WTC11 (cell line): ENCODE data around the gene MEGF6. TPM values are rescaled to one million over a fixed set of nuclear protein-coding genes. Genes with fewer than 3 reads are reported as not detected.
A peak's percentile ranks its signal among the peaks of the same experiment; 100 is the strongest.

Experiments
- ATAC-seq: fragments of 200-7000 bp; cut with Tn5 transposase; 2 replicates; pipeline ENCODE4 v1.10.0; 2021; ENCODE audit warnings: mild to moderate bottlenecking, moderate library complexity
- CTCF ChIA-PET: fragments of 300-600 bp; sonication (Branson Sonifier 250); formaldehyde crosslinking; loops from one replicate; lab custom pipeline; 2021; ENCODE audit warnings: antibody characterized with exemption; lab: Charles Lee
- POLR2A ChIA-PET: fragments of 350-600 bp; sonication (Branson Sonifier 250); formaldehyde crosslinking; loops from one replicate; lab custom pipeline; 2021; ENCODE audit warnings: antibody characterized with exemption; lab: Charles Lee
- DNase-seq: peaks from one replicate; pipeline ENCODE4 v3.0.0; 2021; ENCODE audit warnings: low spot score
- H3K27ac Mint-ChIP-seq: 2 replicates; pipeline ENCODE4 v1.8.0; 2021; ENCODE audit warnings: mixed read lengths
- H3K27me3 Mint-ChIP-seq: 2 replicates; pipeline ENCODE4 v1.8.0; 2021; ENCODE audit warnings: low read depth, mild to moderate bottlenecking, moderate library complexity, mixed read lengths
- H3K36me3 Mint-ChIP-seq: 2 replicates; pipeline ENCODE4 v1.8.0; 2021; ENCODE audit warnings: mixed read lengths
- H3K4me1 Mint-ChIP-seq: 2 replicates; pipeline ENCODE4 v1.8.0; 2022; ENCODE audit warnings: mixed read lengths
- H3K4me3 Mint-ChIP-seq: 2 replicates; pipeline ENCODE4 v1.8.0; 2021; ENCODE audit warnings: mild to moderate bottlenecking, moderate library complexity, mixed read lengths
- H3K9me3 Mint-ChIP-seq: 2 replicates; pipeline ENCODE4 v1.8.0; 2021; ENCODE audit warnings: mixed read lengths
- AFF4 ChIP-seq: sonication (generic); formaldehyde crosslinking; IDR thresholded peaks from 2 replicates; pipeline ENCODE4 v1.8.1; 2023; ENCODE audit warnings: mild to moderate bottlenecking, missing genetic modification reagents, borderline replicate concordance
- CTCF ChIP-seq: fragments of 200-600 bp; IDR thresholded peaks from 2 replicates; pipeline ENCODE4 v1.8.0; 2022; ENCODE audit warnings: antibody characterized with exemption
- E2F4 ChIP-seq: sonication (generic); formaldehyde crosslinking; IDR thresholded peaks from 2 replicates; pipeline ENCODE4 v1.8.1; 2022; ENCODE audit warnings: low read depth, mild to moderate bottlenecking, moderate library complexity, missing genetic modification reagents, borderline replicate concordance
- ELF4 ChIP-seq: sonication (generic); formaldehyde crosslinking; IDR thresholded peaks from 2 replicates; pipeline ENCODE4 v1.8.1; 2022; ENCODE audit warnings: low read depth, mild to moderate bottlenecking, moderate library complexity, missing genetic modification reagents
- ETV6 ChIP-seq: sonication (generic); formaldehyde crosslinking; IDR thresholded peaks from 2 replicates; pipeline ENCODE4 v1.8.1; 2022; ENCODE audit warnings: mild to moderate bottlenecking, missing genetic modification reagents
- JAZF1 ChIP-seq: fragments of 250-450 bp; sonication (Bioruptor Pico); IDR thresholded peaks from 2 replicates; pipeline ENCODE4 v1.9.0; 2021; ENCODE audit warnings: moderate library complexity, mild to moderate bottlenecking, inconsistent platforms
- JUN ChIP-seq: sonication (generic); formaldehyde crosslinking; IDR thresholded peaks from 2 replicates; pipeline ENCODE4 v1.8.0; 2023; ENCODE audit warnings: mild to moderate bottlenecking, missing genetic modification reagents
- NFATC4 ChIP-seq: fragments of 250-450 bp; sonication (Bioruptor Pico); IDR thresholded peaks from 2 replicates; pipeline ENCODE4 v1.9.0; 2021; ENCODE audit warnings: mild to moderate bottlenecking
- NFE2L1 ChIP-seq: sonication (generic); formaldehyde crosslinking; IDR thresholded peaks from 2 replicates; pipeline ENCODE4 v1.8.1; 2023; ENCODE audit warnings: missing genetic modification reagents
- PRDM15 ChIP-seq: sonication (generic); formaldehyde crosslinking; IDR thresholded peaks from 2 replicates; pipeline ENCODE4 v1.8.0; 2022; ENCODE audit warnings: missing genetic modification reagents
- RORB ChIP-seq: fragments of 250-450 bp; sonication (Bioruptor Pico); IDR thresholded peaks from 2 replicates; pipeline ENCODE4 v1.9.0; 2021; ENCODE audit warnings: mild to moderate bottlenecking
- TEAD1 ChIP-seq: sonication (generic); formaldehyde crosslinking; IDR thresholded peaks from 2 replicates; pipeline ENCODE4 v1.8.0; 2022; ENCODE audit warnings: mild to moderate bottlenecking, missing genetic modification reagents
- ZNF121 ChIP-seq: sonication (generic); formaldehyde crosslinking; IDR thresholded peaks from 2 replicates; pipeline ENCODE4 v1.8.0; 2023; ENCODE audit warnings: missing genetic modification reagents
- ZNF138 ChIP-seq: sonication (generic); formaldehyde crosslinking; conservative IDR thresholded peaks from 2 replicates; pipeline ENCODE4 v1.8.1; 2022; ENCODE audit warnings: mild to moderate bottlenecking, moderate library complexity, missing genetic modification reagents
- ZNF232 ChIP-seq: sonication (generic); formaldehyde crosslinking; IDR thresholded peaks from 2 replicates; pipeline ENCODE4 v1.8.0; 2022; ENCODE audit warnings: mild to moderate bottlenecking, missing genetic modification reagents
- ZNF263 ChIP-seq: sonication (generic); formaldehyde crosslinking; IDR thresholded peaks from 2 replicates; pipeline ENCODE4 v1.8.1; 2022; ENCODE audit warnings: low read depth, mild to moderate bottlenecking, moderate library complexity, missing genetic modification reagents
- ZSCAN18 ChIP-seq: fragments of 250-450 bp; sonication (Bioruptor Pico); IDR thresholded peaks from 2 replicates; pipeline ENCODE4 v2.1.2; 2022; ENCODE audit warnings: mild to moderate bottlenecking, moderate library complexity
- total RNA-seq: library from RNA; stranded (reverse); gene quantifications from 3 replicates; pipeline ENCODE4 v1.2.3, GENCODE V29; 2021
- TF ChIP-seq, protein P1 (sequence below): fragments of 250-450 bp; sonication (Bioruptor Pico); IDR thresholded peaks from 2 replicates; pipeline ENCODE4 v1.9.0; 2021; ENCODE audit warnings: moderate library complexity, mild to moderate bottlenecking, inconsistent platforms, borderline replicate concordance
- TF ChIP-seq, protein P2 (sequence below): sonication (generic); formaldehyde crosslinking; IDR thresholded peaks from 2 replicates; pipeline ENCODE4 v1.8.1; 2023; ENCODE audit warnings: mild to moderate bottlenecking, missing genetic modification reagents, moderate library complexity

MEGF6 gene
- total RNA-seq, 1 experiment from 2014 or later = 24.9 TPM

GRCh38 chr1:3453891-3454810, 157.2 kb downstream of the MEGF6 start, which contains the start of gene ARHGEF16 (continued):
- TF ChIP-seq, protein P1, sequence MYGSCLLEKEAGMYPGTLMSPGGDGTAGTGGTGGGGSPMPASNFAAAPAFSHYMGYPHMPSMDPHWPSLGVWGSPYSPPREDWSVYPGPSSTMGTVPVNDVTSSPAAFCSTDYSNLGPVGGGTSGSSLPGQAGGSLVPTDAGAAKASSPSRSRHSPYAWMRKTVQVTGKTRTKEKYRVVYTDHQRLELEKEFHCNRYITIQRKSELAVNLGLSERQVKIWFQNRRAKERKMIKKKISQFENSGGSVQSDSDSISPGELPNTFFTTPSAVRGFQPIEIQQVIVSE (CRISPR knock-in tag) = no peak
- TF ChIP-seq, protein P2, sequence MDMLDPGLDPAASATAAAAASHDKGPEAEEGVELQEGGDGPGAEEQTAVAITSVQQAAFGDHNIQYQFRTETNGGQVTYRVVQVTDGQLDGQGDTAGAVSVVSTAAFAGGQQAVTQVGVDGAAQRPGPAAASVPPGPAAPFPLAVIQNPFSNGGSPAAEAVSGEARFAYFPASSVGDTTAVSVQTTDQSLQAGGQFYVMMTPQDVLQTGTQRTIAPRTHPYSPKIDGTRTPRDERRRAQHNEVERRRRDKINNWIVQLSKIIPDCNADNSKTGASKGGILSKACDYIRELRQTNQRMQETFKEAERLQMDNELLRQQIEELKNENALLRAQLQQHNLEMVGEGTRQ (CRISPR knock-in tag) = peak; percentile 94
- TF ChIP-seq ZNF232 (CRISPR knock-in tag) (0 out of 2 replicates have a peak, but pooled peaks have one; percentile 26), TEAD1 (no peak), ZNF138 (no peak), ZNF263 (CRISPR knock-in tag) (no peak), JAZF1 (no peak), ZSCAN18 (CRISPR knock-in tag) (no peak), E2F4 (CRISPR knock-in tag) (no peak), AFF4 (CRISPR knock-in tag) (no peak)

- Mint-ChIP-seq H3K4me1 (peaks cover 9% of the 10 kb centered on the region), H3K4me3 (peak overlapping the region; percentile 49), H3K36me3 (no peaks in the 10 kb centered on the region), H3K27ac (peak overlapping the region; percentile 70; the same call in 1 of the 2 replicates), H3K9me3 (no peaks in the 10 kb centered on the region), H3K27me3 (no peaks in the 10 kb centered on the region; the same call in 1 of the 2 replicates)
- DNase-seq = peak; percentile 92
- ATAC-seq = peak; percentile 63
- ChIA-PET POLR2A (interaction anchor here (1.2 to 1.7 kb wide), 2 partner anchors 18 to 29 kb away, joined by 3 to 11 read pairs; no protein-coding TSS in a partner anchor), CTCF (interaction anchor here (0.5 to 3.8 kb wide), 71 partner anchors 9 to 1379 kb away, joined by 3 to 165 read pairs (median 5); partner anchors contain the start of genes MEGF6 and PANK4)
- TF ChIP-seq ELF4 (CRISPR knock-in tag) (no peak), PRDM15 (no peak), NFATC4 (no peak), CTCF (peak; percentile 78), RORB (no peak), ZNF138 (no peak), NFE2L1 (CRISPR knock-in tag) (no peak), ZNF121 (CRISPR knock-in tag) (no peak), JUN (CRISPR knock-in tag) (no peak), ETV6 (CRISPR knock-in tag) (peak; percentile 32; the same call in 1 of the 2 replicates)
Measured at GRCh38 chr1:3453203-3453761, 158.0 kb downstream of the MEGF6 start.
